ENCODE data around the gene SELENOO. TPM values are rescaled to one million over a fixed set of nuclear protein-coding genes. Genes with fewer than 3 reads are reported as not detected.
A peak's percentile ranks its signal among the peaks of the same experiment; 100 is the strongest.

The SELENOO gene
- total RNA-seq, 1 experiment from 2014 or later = 34.3 TPM

GRCh38 chr22:50206599-50206998 lies 5.8 kb downstream of the SELENOO start:
- BruUV-seq (replicated peaks) = no TSS peak
- Histone ChIP-seq H3K9me3 (ENCODE audit: control insufficient read depth, insufficient read depth, low read depth, low read length) (no peaks in the 10 kb centered on the region), H3K27me3 (ENCODE audit: control insufficient read depth, insufficient read depth, low read length) (no peaks in the 10 kb centered on the region), H3K4me3 (ENCODE audit: low read depth in 2 of 2, low read length in 2 of 2) (no peak overlapping the region), H3K4me1 (ENCODE audit: control insufficient read depth, insufficient read depth, low read length) (peaks cover 7% of the 10 kb centered on the region; the same call in 1 of the 2 replicates), H3K36me3 (ENCODE audit: control insufficient read depth, insufficient read depth, low read length) (no peaks in the 10 kb centered on the region), H3K27ac (ENCODE audit: low read length) (no peak overlapping the region)
- POLR2A ChIA-PET = interaction anchor here (0.8 kb wide), 1 partner anchor 16 kb away, joined by 3 read pairs; no protein-coding TSS in a partner anchor
- CTCF ChIA-PET = no interaction called here
- in situ Hi-C loops (cut with HindIII; ENCODE audit: low pct_unique_long_range_greater_than_20kb, low sequenced_read_pairs) (no loop called here), intact Hi-C loops (cut with micrococcal nuclease; ENCODE audit: unreplicated experiment) (no loop called here)
- no peak for TF ChIP-seq TCF7L2 (IDR thresholded peaks at IDR 0.05; ENCODE audit: low read depth, low read length)
- TF ChIP-seq, protein P1, sequence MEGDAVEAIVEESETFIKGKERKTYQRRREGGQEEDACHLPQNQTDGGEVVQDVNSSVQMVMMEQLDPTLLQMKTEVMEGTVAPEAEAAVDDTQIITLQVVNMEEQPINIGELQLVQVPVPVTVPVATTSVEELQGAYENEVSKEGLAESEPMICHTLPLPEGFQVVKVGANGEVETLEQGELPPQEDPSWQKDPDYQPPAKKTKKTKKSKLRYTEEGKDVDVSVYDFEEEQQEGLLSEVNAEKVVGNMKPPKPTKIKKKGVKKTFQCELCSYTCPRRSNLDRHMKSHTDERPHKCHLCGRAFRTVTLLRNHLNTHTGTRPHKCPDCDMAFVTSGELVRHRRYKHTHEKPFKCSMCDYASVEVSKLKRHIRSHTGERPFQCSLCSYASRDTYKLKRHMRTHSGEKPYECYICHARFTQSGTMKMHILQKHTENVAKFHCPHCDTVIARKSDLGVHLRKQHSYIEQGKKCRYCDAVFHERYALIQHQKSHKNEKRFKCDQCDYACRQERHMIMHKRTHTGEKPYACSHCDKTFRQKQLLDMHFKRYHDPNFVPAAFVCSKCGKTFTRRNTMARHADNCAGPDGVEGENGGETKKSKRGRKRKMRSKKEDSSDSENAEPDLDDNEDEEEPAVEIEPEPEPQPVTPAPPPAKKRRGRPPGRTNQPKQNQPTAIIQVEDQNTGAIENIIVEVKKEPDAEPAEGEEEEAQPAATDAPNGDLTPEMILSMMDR (IDR thresholded peaks at IDR 0.05) = peak; percentile 79
- no peak for TF ChIP-seq REST (IDR thresholded peaks at IDR 0.05; ENCODE audit: insufficient read depth in 1 of 2, low read depth in 2 of 2, low read length in 1 of 2)
- TF ChIP-seq SIN3A (IDR thresholded peaks at IDR 0.05; ENCODE audit: borderline replicate concordance, insufficient read depth, low read depth, low read length) = no peak
- peak; percentile 70 for ATAC-seq
- no peak for DNase-seq (ENCODE audit: low read depth, low spot score)

- in situ Hi-C loops (cut with HindIII; ENCODE audit: low pct_unique_long_range_greater_than_20kb, low sequenced_read_pairs) = no loop called here
- no peak for DNase-seq (ENCODE audit: low read depth, low spot score)
- Histone ChIP-seq H3K9me3 (ENCODE audit: control insufficient read depth, insufficient read depth, low read depth, low read length) (no peaks in the 10 kb centered on the region), H3K27ac (ENCODE audit: low read length) (no peak overlapping the region), H3K4me1 (ENCODE audit: control insufficient read depth, insufficient read depth, low read length) (peaks cover 2% of the 10 kb centered on the region; the same call in 1 of the 2 replicates), H3K27me3 (ENCODE audit: control insufficient read depth, insufficient read depth, low read length) (no peaks in the 10 kb centered on the region), H3K4me3 (ENCODE audit: low read depth in 2 of 2, low read length in 2 of 2) (no peak overlapping the region), H3K36me3 (ENCODE audit: control insufficient read depth, insufficient read depth, low read length) (no peaks in the 10 kb centered on the region)
- ChIA-PET POLR2A (interaction anchor here (0.6 kb wide), 1 partner anchor 178 kb away, joined by 4 read pairs; no protein-coding TSS in a partner anchor), CTCF (no interaction called here)
- TF ChIP-seq, protein P1 (IDR thresholded peaks at IDR 0.05) = no peak
- TF ChIP-seq REST (IDR thresholded peaks at IDR 0.05; ENCODE audit: insufficient read depth in 1 of 2, low read depth in 2 of 2, low read length in 1 of 2) = no peak
- no peak for TF ChIP-seq POLR2AphosphoS5 (IDR thresholded peaks at IDR 0.05; ENCODE audit: low read depth, low read length)
- TF ChIP-seq TCF7L2 (IDR thresholded peaks at IDR 0.05; ENCODE audit: low read depth, low read length) = no peak
- no peak for TF ChIP-seq SIN3A (IDR thresholded peaks at IDR 0.05; ENCODE audit: borderline replicate concordance, insufficient read depth, low read depth, low read length)
- ATAC-seq = no peak
- no TSS peak for BruUV-seq (replicated peaks)
- intact Hi-C loops (cut with micrococcal nuclease; ENCODE audit: unreplicated experiment) = no loop called here
These were observed 6.8 kb downstream of the SELENOO start for GRCh38 chr22:50207383-50208140.
